Stomach smooth muscle (tissue), 2 donors: ENCODE results near the gene EIF4G3.
"Not testable (repeated sequence)": the region's sequence is repeated elsewhere in the genome, so short reads cannot be mapped to it uniquely, and the experiment has no call there.

Source experiments
- H3K27ac ChIP-seq: one replicate; pipeline ENCODE4 v1.7.0; 2013; ENCODE audit warnings: mild to moderate bottlenecking, low read length, inconsistent platforms
- H3K27me3 ChIP-seq, 2 donors: one replicate each; pipeline ENCODE4 v1.7.0; 2013; ENCODE audit warnings: low read length in 2 of 2; ENCODE audit not compliant: insufficient read depth in 2 of 2, control insufficient read depth in 1 of 2
- H3K36me3 ChIP-seq, 2 donors: one replicate each; pipeline ENCODE4 v1.7.0; 2013; ENCODE audit warnings: low read length in 2 of 2; ENCODE audit not compliant: control insufficient read depth in 2 of 2, insufficient read depth in 2 of 2
- H3K4me1 ChIP-seq: one replicate; pipeline ENCODE4 v1.7.0; 2013; ENCODE audit warnings: low read length; ENCODE audit not compliant: control insufficient read depth, insufficient read depth
- H3K4me3 ChIP-seq, 2 donors: one replicate each; pipeline ENCODE4 v1.7.0; 2013; ENCODE audit warnings: low read length in 2 of 2
- H3K9ac ChIP-seq, 2 donors: one replicate each; pipeline ENCODE4 v1.7.0; 2013; ENCODE audit warnings: low read length in 2 of 2, mild to moderate bottlenecking in 1 of 2
- H3K9me3 ChIP-seq, 2 donors: one replicate each; pipeline ENCODE4 v1.7.0; 2013; ENCODE audit warnings: low read length in 2 of 2; ENCODE audit not compliant: control insufficient read depth in 2 of 2
- donor health status: healthy.
- donor health status: Pancreatic carcinoma.

Gene EIF4G3

GRCh38 chr1:21154717-21155116 lies 22.0 kb downstream of the EIF4G3 start:
- Histone ChIP-seq H3K9me3 (no peaks in the 10 kb centered on the region), H3K27me3 (no peaks in the 10 kb centered on the region), H3K27ac (no peak overlapping the region), H3K4me1 (peaks cover 10% of the 10 kb centered on the region), H3K9ac (no peak overlapping the region), H3K4me3 (no peak overlapping the region), H3K36me3 (no peaks in the 10 kb centered on the region)

- no peak overlapping the region for H3K27ac ChIP-seq
- no peaks in the 10 kb centered on the region for H3K36me3 ChIP-seq
- peaks cover 15% of the 10 kb centered on the region for H3K4me1 ChIP-seq
- no peak overlapping the region for H3K4me3 ChIP-seq
- no peak overlapping the region for H3K9ac ChIP-seq
- no peaks in the 10 kb centered on the region for H3K27me3 ChIP-seq
- H3K9me3 ChIP-seq = no peaks in the 10 kb centered on the region
Measured at GRCh38 chr1:21153388-21153787, 23.3 kb downstream of the EIF4G3 start.

- no peak overlapping the region for H3K4me3 ChIP-seq
- no peaks in the 10 kb centered on the region for H3K36me3 ChIP-seq
- H3K9ac ChIP-seq = no peak overlapping the region
- H3K4me1 ChIP-seq = peaks cover 15% of the 10 kb centered on the region
- H3K27ac ChIP-seq = no peak overlapping the region
- H3K27me3 ChIP-seq = no peaks in the 10 kb centered on the region
- no peaks in the 10 kb centered on the region for H3K9me3 ChIP-seq
Measured at GRCh38 chr1:21152423-21153100, 24.1 kb downstream of the EIF4G3 start.

- H3K4me3 ChIP-seq = peak overlapping the region in 1 of 2 donors; percentile 47
- H3K27ac ChIP-seq = peak overlapping the region; percentile 64
- peak overlapping the region in 1 of 2 donors; percentile 30 for H3K9ac ChIP-seq
Measured at GRCh38 chr1:21149855-21150432, 26.8 kb downstream of the EIF4G3 start.

GRCh38 chr1:21149430-21149854 lies 27.3 kb downstream of the EIF4G3 start:
- H3K27ac ChIP-seq = peak overlapping the region; percentile 64
- no peaks in the 10 kb centered on the region for H3K9me3 ChIP-seq
- no peaks in the 10 kb centered on the region for H3K27me3 ChIP-seq
- peak overlapping the region in 1 of 2 donors; percentile 30 for H3K9ac ChIP-seq
- H3K36me3 ChIP-seq = no peaks in the 10 kb centered on the region
- peaks cover 15% of the 10 kb centered on the region for H3K4me1 ChIP-seq
- peak overlapping the region in 1 of 2 donors; percentile 47 for H3K4me3 ChIP-seq

More at GRCh38 chr1:21149855-21150432, 26.8 kb downstream of the EIF4G3 start:
- H3K36me3 ChIP-seq = no peaks in the 10 kb centered on the region
- H3K27me3 ChIP-seq = no peaks in the 10 kb centered on the region
- H3K9me3 ChIP-seq = no peaks in the 10 kb centered on the region
- H3K4me1 ChIP-seq = peaks cover 15% of the 10 kb centered on the region

- H3K4me1 ChIP-seq = peaks cover 13% of the 10 kb centered on the region
- no peaks in the 10 kb centered on the region for H3K9me3 ChIP-seq
- H3K27ac ChIP-seq = no peak overlapping the region
- no peak overlapping the region for H3K4me3 ChIP-seq
- H3K9ac ChIP-seq = no peak overlapping the region
- no peaks in the 10 kb centered on the region for H3K27me3 ChIP-seq
- no peaks in the 10 kb centered on the region for H3K36me3 ChIP-seq
Measured at GRCh38 chr1:21143752-21144151, 32.9 kb downstream of the EIF4G3 start.

- no peaks in the 10 kb centered on the region for H3K27me3 ChIP-seq
- no peaks in the 10 kb centered on the region for H3K9me3 ChIP-seq
- no peak overlapping the region for H3K9ac ChIP-seq
- peaks cover 13% of the 10 kb centered on the region for H3K4me1 ChIP-seq
- H3K27ac ChIP-seq = no peak overlapping the region
- H3K36me3 ChIP-seq = no peaks in the 10 kb centered on the region
- no peak overlapping the region for H3K4me3 ChIP-seq
Measured at GRCh38 chr1:21143138-21143537, 33.6 kb downstream of the EIF4G3 start.

GRCh38 chr1:21141030-21141429 lies 35.7 kb downstream of the EIF4G3 start:
- Histone ChIP-seq H3K9ac (no peak overlapping the region), H3K27me3 (no peaks in the 10 kb centered on the region), H3K27ac (no peak overlapping the region), H3K4me1 (peaks cover 13% of the 10 kb centered on the region), H3K36me3 (peaks cover 0 to 2% of the 10 kb centered on the region in 2 donors), H3K4me3 (no peak overlapping the region), H3K9me3 (no peaks in the 10 kb centered on the region)

- Histone ChIP-seq H3K27ac (no peak overlapping the region), H3K36me3 (peaks cover 0 to 2% of the 10 kb centered on the region in 2 donors), H3K27me3 (no peaks in the 10 kb centered on the region), H3K4me3 (no peak overlapping the region), H3K9me3 (no peaks in the 10 kb centered on the region), H3K9ac (peak overlapping the region in 1 of 2 donors; percentile 13), H3K4me1 (peaks cover 13% of the 10 kb centered on the region)
Measured at GRCh38 chr1:21139601-21140000, 37.1 kb downstream of the EIF4G3 start.

- not testable (repeated sequence) for H3K27ac ChIP-seq, H3K9me3 ChIP-seq, H3K36me3 ChIP-seq, H3K4me3 ChIP-seq, H3K9ac ChIP-seq, H3K27me3 ChIP-seq
- peaks cover 13% of the 10 kb centered on the region for H3K4me1 ChIP-seq
Measured at GRCh38 chr1:21136344-21136743, 40.4 kb downstream of the EIF4G3 start.

GRCh38 chr1:21131200-21131599 lies 45.5 kb downstream of the EIF4G3 start:
- H3K4me1 ChIP-seq = no peaks in the 10 kb centered on the region
- no peaks in the 10 kb centered on the region for H3K9me3 ChIP-seq
- H3K4me3 ChIP-seq = no peak overlapping the region
- no peak overlapping the region for H3K9ac ChIP-seq
- H3K36me3 ChIP-seq = no peaks in the 10 kb centered on the region
- H3K27me3 ChIP-seq = no peaks in the 10 kb centered on the region
- no peak overlapping the region for H3K27ac ChIP-seq
